Sigmoid colon (tissue), 7 donors: Measurements from ENCODE around the gene TMEM121. TPM values are rescaled to one million over a fixed set of nuclear protein-coding genes. Genes with fewer than 3 reads are reported as not detected.

Experiments used
- DNase-seq: peaks from one replicate; pipeline ENCODE4 v3.0.0-alpha.2; 2019
- H3K27ac ChIP-seq, 4 donors: fragments of 200-600 bp; sonication (generic); one replicate each; pipeline ENCODE4 v1.5.1; 2016 to 2019; ENCODE audit warnings: mild to moderate bottlenecking in 1 of 4
- H3K27me3 ChIP-seq, 3 donors: fragments of 200-600 bp; sonication (generic); one replicate each; pipeline ENCODE4 v1.5.1; 2019; ENCODE audit warnings: mild to moderate bottlenecking in 1 of 3
- H3K36me3 ChIP-seq, 4 donors: fragments of 200-600 bp; sonication (generic); one replicate each; pipeline ENCODE4 v1.5.1; 2016 to 2019
- H3K4me1 ChIP-seq, 4 donors: fragments of 200-600 bp; sonication (generic); one replicate each; pipeline ENCODE4 v1.5.1; 2017 to 2019
- H3K4me3 ChIP-seq, 4 donors: fragments of 200-600 bp; sonication (generic); one replicate each; pipeline ENCODE4 v1.5.1; 2017 to 2019; ENCODE audit warnings: mild to moderate bottlenecking in 2 of 4, moderate library complexity in 1 of 4
- H3K9me3 ChIP-seq, 4 donors: fragments of 200-600 bp in 3 of 4; sonication (generic) in 3 of 4; one replicate each; pipeline versions ENCODE4 v1.5.1 to v1.6.1; 2013 to 2019
- CTCF ChIP-seq, 4 experiments: fragments of 450-650 bp in 3 of 4; fragments of 200-600 bp in 1 of 4; IDR thresholded peaks; one replicate each; pipeline ENCODE4 v1.5.1; 2016 to 2019; ENCODE audit warnings: antibody characterized with exemption in 4 of 4, mild to moderate bottlenecking in 3 of 4, moderate library complexity in 2 of 4
- EP300 ChIP-seq, 4 donors: sonication (generic); formaldehyde crosslinking; IDR thresholded peaks; one replicate each; pipeline ENCODE4 v1.6.1; 2017; ENCODE audit warnings: antibody characterized with exemption in 4 of 4
- POLR2A ChIP-seq, 2 donors: fragments of 450-650 bp; IDR thresholded peaks; one replicate each; pipeline ENCODE4 v1.6.1; 2016; ENCODE audit warnings: antibody characterized with exemption in 2 of 2, mild to moderate bottlenecking in 2 of 2, moderate library complexity in 2 of 2
- POLR2AphosphoS5 ChIP-seq, 4 donors: sonication (generic); formaldehyde crosslinking; IDR thresholded peaks; one replicate each; pipeline ENCODE4 v1.6.1; 2017; ENCODE audit warnings: antibody characterized with exemption in 4 of 4
- WGBS, 2 donors: extraction: QIAGEN DNeasy Blood & Tissue Kit; methylation state at CpG; one replicate each; pipeline ENCODE4 v1.1.7; 2013; 5-methylcytosine and 5-hydroxymethylcytosine counted together
- intact Hi-C: fragments of 100-400 bp; cut with DNase I; formaldehyde crosslinking; loops from one replicate; pipeline ENCODE4 v1.15.1; 2023
- polyA plus RNA-seq, 3 donors: library from polyadenylated mRNA; stranded (reverse); fragments of 200-250 nt; gene quantifications; one replicate each; pipeline ENCODE4 v1.2.3, GENCODE V29; 2013
- total RNA-seq, 4 donors: library from RNA; depleted of rRNA; stranded (reverse); fragments of >200 nt; gene quantifications; one replicate each; pipeline ENCODE4 v1.1.0, GENCODE V29; 2016
- donor health status: healthy with polysubstance abuse.
- donor health status: Bipolar disorder and iron deficiency.
- donor health status: healthy.

Gene TMEM121
- total and polyA plus RNA-seq, 7 donors, result 2.3 to 8.0 (median 5.0) TPM; not detected in 2

DNA sequence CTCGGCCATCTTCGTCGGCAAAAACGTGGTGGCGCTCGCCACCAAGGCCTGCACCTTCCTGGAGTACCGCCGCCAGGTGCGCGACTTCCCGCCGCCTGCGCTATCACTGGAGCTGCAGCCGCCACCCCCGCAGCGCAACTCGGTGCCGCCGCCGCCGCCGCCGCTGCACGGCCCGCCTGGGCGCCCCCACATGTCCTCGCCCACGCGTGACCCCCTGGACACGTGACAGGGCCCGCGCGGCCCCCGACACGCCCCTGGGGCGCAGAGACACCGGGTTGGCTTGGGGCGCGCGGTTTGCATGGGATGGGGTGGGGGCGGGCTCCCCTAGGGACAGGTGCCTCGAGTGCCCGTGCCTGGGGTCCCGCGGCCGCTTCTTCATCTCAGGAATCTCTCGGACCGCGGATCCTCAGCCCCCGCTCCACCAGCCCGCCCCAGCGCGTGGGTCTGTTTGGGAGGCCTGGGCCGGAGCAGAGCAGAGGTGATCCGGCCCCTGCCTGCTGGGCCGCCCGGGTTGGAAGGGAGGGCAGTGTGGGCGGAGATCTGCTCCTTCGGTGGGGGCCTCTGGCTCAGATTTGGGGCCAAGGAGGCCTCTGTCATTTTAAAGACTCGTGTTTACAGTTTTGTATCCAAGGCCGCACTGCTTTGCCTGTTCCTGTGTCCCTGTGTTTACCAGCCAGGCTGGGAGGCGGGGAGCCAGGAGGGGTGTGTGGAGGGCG, 3.3 kb downstream of the TMEM121 start:
- Histone ChIP-seq H3K9me3 (no peaks in the 10 kb centered on the region), H3K27ac (no peak overlapping the region), H3K27me3 (peaks cover 0 to 21% (median 19%) of the 10 kb centered on the region in 3 donors), H3K4me3 (peak overlapping the region in 1 of 4 donors; percentile 64), H3K36me3 (no peaks in the 10 kb centered on the region), H3K4me1 (peaks cover 0 to 38% (median 32%) of the 10 kb centered on the region in 4 donors)
- 15 to 27% methylated on average over 63 of the region's 63 CpGs for WGBS, 2 donors
- intact Hi-C loops, result loop anchor here (5.0 to 10.0 kb wide), 3 partner anchors 55 to 325 kb away; partner anchors contain the start of gene CRIP2
- no peak for TF ChIP-seq POLR2AphosphoS5 (IDR thresholded peaks at IDR 0.05)
- TF ChIP-seq POLR2A (IDR thresholded peaks at IDR 0.05), result no peak
- no peak for TF ChIP-seq EP300 (IDR thresholded peaks at IDR 0.05)
- TF ChIP-seq CTCF (IDR thresholded peaks at IDR 0.05), result no peak
- no peak for DNase-seq

GRCh38 chr14:105530285-105531087, 4.1 kb downstream of the TMEM121 start:
- WGBS, 2 donors, result 50 to 75% methylated on average over 19 of the region's 19 CpGs
- Histone ChIP-seq H3K4me1 (peaks cover 0 to 38% (median 32%) of the 10 kb centered on the region in 4 donors), H3K27me3 (peaks cover 0 to 21% (median 19%) of the 10 kb centered on the region in 3 donors), H3K9me3 (no peaks in the 10 kb centered on the region), H3K27ac (no peak overlapping the region), H3K36me3 (no peaks in the 10 kb centered on the region), H3K4me3 (no peak overlapping the region)
- intact Hi-C loops, result no loop called here
- TF ChIP-seq POLR2AphosphoS5 (IDR thresholded peaks at IDR 0.05), result no peak
- TF ChIP-seq CTCF (IDR thresholded peaks at IDR 0.05), result no peak
- no peak for TF ChIP-seq EP300 (IDR thresholded peaks at IDR 0.05)
- no peak for DNase-seq

DNA sequence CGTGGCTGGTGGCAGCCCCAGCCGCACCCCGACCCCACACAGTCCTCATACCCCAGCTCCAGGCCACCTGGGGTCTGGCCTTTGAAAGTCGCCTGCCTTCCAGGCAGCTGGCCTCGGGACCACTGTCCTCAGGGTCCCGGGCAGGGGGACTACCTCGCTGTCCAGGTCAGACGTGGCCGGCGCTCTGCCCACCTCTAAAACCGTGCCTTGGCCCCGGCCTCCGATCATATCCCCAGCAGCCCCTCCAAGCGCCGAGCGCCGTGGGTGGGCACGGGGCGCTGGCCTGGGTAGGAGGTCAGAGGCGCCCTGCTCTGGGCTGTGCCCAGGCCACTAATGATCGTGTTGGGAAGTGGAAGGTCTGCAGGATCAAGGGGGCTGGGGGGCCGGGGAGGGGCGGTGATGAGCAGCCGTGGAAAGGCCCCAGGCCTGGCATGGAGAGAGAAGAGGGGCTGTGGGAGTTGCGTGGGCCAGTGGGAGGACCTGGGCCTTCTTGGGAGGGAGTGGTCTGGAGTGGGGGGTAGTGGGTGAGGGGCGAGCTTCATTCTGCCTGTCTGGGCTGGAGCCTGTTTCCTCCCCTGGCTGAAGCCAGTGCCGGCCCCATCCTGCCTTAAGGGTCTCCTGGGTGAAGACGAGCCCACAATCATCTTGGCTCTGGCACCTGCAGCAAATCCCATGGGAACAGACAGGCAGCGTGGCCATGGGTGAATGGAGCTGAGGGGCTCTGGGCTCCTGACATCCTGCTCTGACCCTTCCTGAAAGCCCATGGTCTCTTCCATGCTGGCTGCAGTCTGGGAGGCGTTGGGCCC, 4.9 kb downstream of the TMEM121 start:
- no peak overlapping the region for H3K27ac ChIP-seq
- H3K4me1 ChIP-seq, result peaks cover 0 to 33% (median 27%) of the 10 kb centered on the region in 4 donors
- intact Hi-C loops, result no loop called here
- peak; percentile 55 for DNase-seq
- no peaks in the 10 kb centered on the region for H3K9me3 ChIP-seq
- H3K36me3 ChIP-seq, result no peaks in the 10 kb centered on the region
- no peak for TF ChIP-seq CTCF (IDR thresholded peaks at IDR 0.05)
- no peak for TF ChIP-seq EP300 (IDR thresholded peaks at IDR 0.05)
- TF ChIP-seq POLR2A (IDR thresholded peaks at IDR 0.05), result no peak
- TF ChIP-seq POLR2AphosphoS5 (IDR thresholded peaks at IDR 0.05), result no peak
- peaks cover 0 to 27% (median 27%) of the 10 kb centered on the region in 3 donors for H3K27me3 ChIP-seq
- WGBS, 2 donors, result 88 to 89% methylated on average over 30 of the region's 30 CpGs
- H3K4me3 ChIP-seq, result no peak overlapping the region

- peaks cover 0 to 27% (median 22%) of the 10 kb centered on the region in 4 donors for H3K4me1 ChIP-seq
- intact Hi-C loops, result no loop called here
- no peak for DNase-seq
- 79 to 81% methylated on average over 19 of the region's 19 CpGs for WGBS, 2 donors
- peaks cover 0 to 29% (median 23%) of the 10 kb centered on the region in 3 donors for H3K27me3 ChIP-seq
- no peak overlapping the region for H3K27ac ChIP-seq
- H3K36me3 ChIP-seq, result no peaks in the 10 kb centered on the region
- no peak for TF ChIP-seq CTCF (IDR thresholded peaks at IDR 0.05)
- no peak for TF ChIP-seq POLR2A (IDR thresholded peaks at IDR 0.05)
- no peak for TF ChIP-seq POLR2AphosphoS5 (IDR thresholded peaks at IDR 0.05)
- no peak for TF ChIP-seq EP300 (IDR thresholded peaks at IDR 0.05)
- H3K9me3 ChIP-seq, result no peaks in the 10 kb centered on the region
- no peak overlapping the region for H3K4me3 ChIP-seq
Observed at GRCh38 chr14:105531894-105532623, 5.7 kb downstream of the TMEM121 start.
